ENCODE measurements around the gene POLR2F.

DNA sequence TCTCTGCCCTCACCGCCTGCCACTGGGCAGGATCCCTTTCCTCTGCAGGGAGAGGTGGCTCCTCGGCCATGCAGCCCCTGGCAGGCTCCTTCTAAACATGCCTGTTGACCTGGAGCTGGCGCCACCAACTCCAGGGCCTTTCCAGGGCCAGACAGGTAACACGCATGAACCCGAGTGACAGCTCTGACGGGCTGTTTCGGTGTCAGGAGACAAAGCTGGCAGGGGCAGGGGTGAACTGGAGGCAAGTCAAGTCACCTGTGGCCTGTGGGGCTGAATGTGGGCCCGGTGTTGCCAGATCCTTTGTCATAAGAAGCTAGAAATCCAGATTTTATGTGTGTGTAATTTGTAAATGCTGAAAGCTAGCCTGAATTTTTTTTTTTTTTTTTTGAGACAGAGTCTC lies 11.4 kb upstream of the POLR2F start:
- TF ChIP-seq, protein P1, sequence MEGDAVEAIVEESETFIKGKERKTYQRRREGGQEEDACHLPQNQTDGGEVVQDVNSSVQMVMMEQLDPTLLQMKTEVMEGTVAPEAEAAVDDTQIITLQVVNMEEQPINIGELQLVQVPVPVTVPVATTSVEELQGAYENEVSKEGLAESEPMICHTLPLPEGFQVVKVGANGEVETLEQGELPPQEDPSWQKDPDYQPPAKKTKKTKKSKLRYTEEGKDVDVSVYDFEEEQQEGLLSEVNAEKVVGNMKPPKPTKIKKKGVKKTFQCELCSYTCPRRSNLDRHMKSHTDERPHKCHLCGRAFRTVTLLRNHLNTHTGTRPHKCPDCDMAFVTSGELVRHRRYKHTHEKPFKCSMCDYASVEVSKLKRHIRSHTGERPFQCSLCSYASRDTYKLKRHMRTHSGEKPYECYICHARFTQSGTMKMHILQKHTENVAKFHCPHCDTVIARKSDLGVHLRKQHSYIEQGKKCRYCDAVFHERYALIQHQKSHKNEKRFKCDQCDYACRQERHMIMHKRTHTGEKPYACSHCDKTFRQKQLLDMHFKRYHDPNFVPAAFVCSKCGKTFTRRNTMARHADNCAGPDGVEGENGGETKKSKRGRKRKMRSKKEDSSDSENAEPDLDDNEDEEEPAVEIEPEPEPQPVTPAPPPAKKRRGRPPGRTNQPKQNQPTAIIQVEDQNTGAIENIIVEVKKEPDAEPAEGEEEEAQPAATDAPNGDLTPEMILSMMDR (IDR thresholded peaks at IDR 0.05), result no peak
- TF ChIP-seq ZFX (IDR thresholded peaks at IDR 0.05; ENCODE audit: borderline replicate concordance), result no peak

Data from 22Rv1 (cell line).